Kidney (tissue), 14 donors: ENCODE measurements around the gene NFIA. TPM values are rescaled to one million over a fixed set of nuclear protein-coding genes. Genes with fewer than 3 reads are reported as not detected.
A peak's percentile ranks its signal among the peaks of the same experiment; 100 is the strongest.
"Not testable (repeated sequence)": the region's sequence is repeated elsewhere in the genome, so short reads cannot be mapped to it uniquely, and the experiment has no call there.

ENCODE experiments used
- DNase-seq, 5 donors: peaks; one replicate each; pipeline ENCODE4 v3.0.0-alpha.2; 2013 to 2020
- FAIRE-seq: peaks from 2 replicates; lab custom pipeline; 2012; peaks lifted over from hg19 to GRCh38; lab: Jason Lieb, UNC
- H3K27ac ChIP-seq, 2 donors: one replicate each; pipeline ENCODE4 v1.7.0; 2013; ENCODE audit warnings: low read depth in 2 of 2, low read length in 2 of 2, inconsistent platforms in 1 of 2
- H3K27me3 ChIP-seq: one replicate; pipeline ENCODE4 v1.7.1; 2013; ENCODE audit warnings: low read length, inconsistent platforms; ENCODE audit not compliant: control insufficient read depth, insufficient read depth
- H3K36me3 ChIP-seq, 3 donors: one replicate each; pipeline versions ENCODE4 v1.7.0 to v1.7.1; 2013; ENCODE audit warnings: low read length in 3 of 3, control low read depth in 1 of 3, inconsistent platforms in 1 of 3; ENCODE audit not compliant: insufficient read depth in 3 of 3, control insufficient read depth in 2 of 3
- H3K4me1 ChIP-seq, 3 donors: one replicate each; pipeline versions ENCODE4 v1.7.0 to v1.7.1; 2013; ENCODE audit warnings: low read length in 3 of 3, inconsistent platforms in 1 of 3, low read depth in 1 of 3; ENCODE audit not compliant: control insufficient read depth in 2 of 3, insufficient read depth in 2 of 3
- H3K4me3 ChIP-seq, 3 donors: one replicate each; pipeline versions ENCODE4 v1.7.0 to v1.8.1; 2013; ENCODE audit warnings: low read length in 3 of 3, control low read depth in 1 of 3, inconsistent platforms in 1 of 3
- H3K9ac ChIP-seq, 3 donors: one replicate each; pipeline versions ENCODE4 v1.7.0 to v1.7.1; 2013; ENCODE audit warnings: low read length in 3 of 3, control low read depth in 1 of 3, inconsistent platforms in 1 of 3
- H3K9me3 ChIP-seq, 3 donors: one replicate each; pipeline versions ENCODE4 v1.7.0 to v1.7.1; 2013; ENCODE audit warnings: low read length in 3 of 3, control low read depth in 1 of 3, inconsistent platforms in 1 of 3; ENCODE audit not compliant: control insufficient read depth in 2 of 3, insufficient read depth in 1 of 3
- intact Hi-C: fragments of 100-400 bp; cut with DNase I; formaldehyde crosslinking; loops from one replicate; pipeline ENCODE4 v1.11.1; 2022
- polyA plus RNA-seq: library from polyadenylated mRNA; stranded (reverse); fragments of 350-450 nt; fragmentation: Illumina TruSeq; extraction: RNeasy Lipid Tissue Mini Kit (QIAGEN cat#74804); gene quantifications from one replicate; pipeline ENCODE4 v1.2.3, GENCODE V29; 2014; ENCODE audit warnings: low read depth, low replicate concordance; ENCODE audit not compliant: insufficient read depth
- total RNA-seq: library from RNA; stranded (reverse); fragmentation: NEBNext Ultra II Directional; extraction: Animal tissue kit (Norgen Biotek cat#: 25700); gene quantifications from one replicate; pipeline ENCODE4 v1.2.1, GENCODE V29; 2021
- TF ChIP-seq, protein P1 (sequence below): IDR thresholded peaks from 3 replicates; pipeline ENCODE4 v1.5.1; 2012; ENCODE audit warnings: mild to moderate bottlenecking, moderate library complexity, borderline replicate concordance; ENCODE audit not compliant: insufficient read depth; ENCODE audit errors: extremely low read depth
- donor health status: control.
- donor health status: control.
- donor health status: control.
- donor health status: control.
- donor health status: control.
- donor health status: DM: yes; HTN: yes; CAD: no.
- donor health status: Normal renal cell carcinoma (clear cell type).

Gene NFIA
- total and polyA plus RNA-seq, 2 donors from 2014 or later: 4.8 to 87.5 TPM

DNA sequence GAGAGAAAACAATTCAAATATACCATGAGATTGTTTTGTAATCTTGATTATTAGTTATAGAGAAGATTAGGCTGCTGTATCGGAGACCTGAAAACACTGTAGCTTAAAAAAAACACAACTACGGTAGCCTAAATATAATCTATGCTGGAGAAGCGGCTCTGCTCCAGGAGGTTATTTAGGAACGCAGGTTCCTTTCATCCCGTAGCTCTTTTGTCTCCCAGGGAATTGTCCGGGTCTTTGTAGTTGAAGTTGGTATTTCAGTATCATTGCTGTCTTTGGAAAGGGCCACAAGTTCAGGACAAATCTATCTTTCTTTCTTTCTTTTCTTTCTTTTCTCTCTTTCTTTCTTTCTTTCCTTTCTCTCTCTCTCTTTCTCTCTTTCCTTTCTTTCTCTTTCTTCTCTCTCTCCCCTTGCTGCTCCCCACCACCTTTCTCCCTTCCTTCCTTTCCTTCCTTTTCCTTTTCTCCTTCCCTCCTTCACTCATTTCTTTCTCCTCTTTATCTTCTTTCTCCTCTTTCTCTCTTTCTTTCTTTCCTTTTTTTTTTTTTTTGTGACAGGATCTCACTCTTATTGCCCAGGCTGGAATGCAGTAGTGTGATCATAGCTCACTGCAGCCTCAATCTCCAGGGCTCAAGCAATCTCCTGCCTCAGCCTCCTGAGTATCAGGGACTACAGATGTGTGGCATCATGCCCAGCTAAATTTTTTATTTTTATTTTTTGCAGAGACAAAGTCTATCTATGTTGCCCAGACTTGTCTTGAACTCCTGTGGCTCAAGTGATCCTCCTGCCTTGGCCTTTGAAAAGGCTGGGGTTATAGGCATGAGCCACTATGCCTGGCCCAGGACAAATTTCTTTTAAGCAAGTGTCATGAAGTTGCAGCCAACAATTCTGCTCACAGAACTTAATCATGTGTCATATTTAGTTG is 10.9 kb upstream of the NFIA start:
- Histone ChIP-seq H3K27me3 (no peaks in the 10 kb centered on the region), H3K36me3 (no peaks in the 10 kb centered on the region), H3K4me3 (no peak overlapping the region), H3K4me1 (peaks cover 0 to under 1% (median 0%) of the 10 kb centered on the region in 3 donors), H3K27ac (no peak overlapping the region), H3K9ac (no peak overlapping the region), H3K9me3 (no peaks in the 10 kb centered on the region)
- TF ChIP-seq, protein P1, sequence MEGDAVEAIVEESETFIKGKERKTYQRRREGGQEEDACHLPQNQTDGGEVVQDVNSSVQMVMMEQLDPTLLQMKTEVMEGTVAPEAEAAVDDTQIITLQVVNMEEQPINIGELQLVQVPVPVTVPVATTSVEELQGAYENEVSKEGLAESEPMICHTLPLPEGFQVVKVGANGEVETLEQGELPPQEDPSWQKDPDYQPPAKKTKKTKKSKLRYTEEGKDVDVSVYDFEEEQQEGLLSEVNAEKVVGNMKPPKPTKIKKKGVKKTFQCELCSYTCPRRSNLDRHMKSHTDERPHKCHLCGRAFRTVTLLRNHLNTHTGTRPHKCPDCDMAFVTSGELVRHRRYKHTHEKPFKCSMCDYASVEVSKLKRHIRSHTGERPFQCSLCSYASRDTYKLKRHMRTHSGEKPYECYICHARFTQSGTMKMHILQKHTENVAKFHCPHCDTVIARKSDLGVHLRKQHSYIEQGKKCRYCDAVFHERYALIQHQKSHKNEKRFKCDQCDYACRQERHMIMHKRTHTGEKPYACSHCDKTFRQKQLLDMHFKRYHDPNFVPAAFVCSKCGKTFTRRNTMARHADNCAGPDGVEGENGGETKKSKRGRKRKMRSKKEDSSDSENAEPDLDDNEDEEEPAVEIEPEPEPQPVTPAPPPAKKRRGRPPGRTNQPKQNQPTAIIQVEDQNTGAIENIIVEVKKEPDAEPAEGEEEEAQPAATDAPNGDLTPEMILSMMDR: no peak
- intact Hi-C loops: no loop called here
- DNase-seq (no peak), FAIRE-seq (no peak)

DNA sequence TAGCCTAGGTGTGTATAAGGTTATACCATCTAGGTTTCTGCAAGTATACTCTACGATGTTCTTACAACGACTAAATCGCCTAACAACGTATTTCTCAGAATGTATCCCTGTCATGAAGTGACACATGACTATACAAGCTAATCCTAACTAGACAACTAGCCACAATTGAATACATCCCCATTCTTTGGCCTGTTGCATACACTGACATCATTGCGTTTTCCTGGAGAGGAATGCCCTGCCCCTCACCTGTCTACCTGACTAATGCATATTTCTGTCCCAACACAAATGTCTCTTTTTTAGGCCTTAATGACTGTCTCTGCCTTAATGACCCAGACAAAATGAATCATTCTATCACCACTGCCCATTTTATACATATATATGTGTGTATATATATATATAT is 8.5 kb upstream of the NFIA start:
- Histone ChIP-seq H3K27me3 (no peaks in the 10 kb centered on the region), H3K36me3 (no peaks in the 10 kb centered on the region), H3K9ac (no peak overlapping the region), H3K27ac (no peak overlapping the region), H3K4me1 (peaks cover 0 to 6% (median 6%) of the 10 kb centered on the region in 3 donors), H3K9me3 (no peaks in the 10 kb centered on the region), H3K4me3 (no peak overlapping the region)
- intact Hi-C loops: no loop called here
- no peak for FAIRE-seq
- DNase-seq: no peak
- TF ChIP-seq, protein P1: no peak

DNA sequence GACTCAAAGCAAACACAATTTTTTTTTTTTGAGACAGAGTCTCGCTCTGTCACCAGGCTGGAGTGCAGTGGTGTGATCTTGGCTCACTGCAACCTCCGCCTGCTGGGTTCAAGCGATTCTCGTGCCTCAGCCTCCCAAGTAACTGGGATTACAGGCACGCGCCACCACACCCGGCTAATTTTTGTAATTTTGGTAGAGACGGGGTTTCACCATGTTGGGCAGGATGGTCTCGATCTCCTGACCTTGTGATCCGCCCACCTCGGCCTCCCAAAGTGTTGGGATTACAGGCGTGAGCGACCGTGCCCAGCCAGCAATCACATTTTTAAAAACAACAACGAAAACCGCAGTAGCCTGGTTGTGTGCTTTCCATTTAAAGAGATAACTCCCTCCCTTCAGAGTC is 6.5 kb upstream of the NFIA start:
- intact Hi-C loops, H3K9me3 ChIP-seq: not testable (repeated sequence)

More for the DNA sequence above, 6.5 kb upstream of the NFIA start:
- not testable (repeated sequence) for H3K27me3 ChIP-seq, H3K9ac ChIP-seq, DNase-seq, FAIRE-seq, H3K36me3 ChIP-seq
- Histone ChIP-seq H3K4me3 (peak overlapping the region in 2 of 3 donors; percentile 72 to 83), H3K27ac (peak overlapping the region in 1 of 2 donors; percentile 87), H3K4me1 (peaks cover 0 to 24% (median 15%) of the 10 kb centered on the region in 3 donors)
